Measurements from ENCODE around the gene SCN2A.

DNA sequence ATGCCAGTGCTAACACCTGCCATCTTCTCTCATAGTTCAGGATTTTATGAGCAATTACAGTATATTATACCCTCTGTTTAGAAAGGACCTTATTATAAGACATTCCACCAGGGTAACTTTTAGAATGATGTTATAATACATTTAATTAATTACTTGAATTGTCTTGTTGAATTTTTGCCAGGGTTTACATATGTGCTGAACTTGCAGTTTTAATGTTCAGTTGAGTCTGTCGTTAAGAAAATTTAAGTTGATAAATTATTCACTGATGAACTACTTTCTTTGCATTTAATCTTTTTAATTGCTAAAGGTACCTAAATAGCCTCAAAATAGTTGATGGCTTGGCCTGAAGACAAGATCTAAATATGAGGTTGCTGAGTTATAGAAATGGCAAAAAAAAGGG is 68.1 kb downstream of the SCN2A start:
- no peak for TF ChIP-seq GATA2 (IDR thresholded peaks at IDR 0.05; ENCODE audit: low read depth, low read length)
- TF ChIP-seq GATA3 (IDR thresholded peaks at IDR 0.05; ENCODE audit: low read depth, low read length): no peak

All from SH-SY5Y (cell line).